PFSK-1 (cell line): ENCODE data around the gene SRGAP3.

Source experiments
- FOXP2 ChIP-seq: optimal IDR thresholded peaks from 2 replicates; pipeline ENCODE3; 2011; ENCODE audit warnings: borderline replicate concordance, control low read depth, inconsistent platforms; ENCODE audit not compliant: insufficient read depth; ENCODE audit errors: extremely low read length, extremely low read depth
- POLR2AphosphoS5 ChIP-seq: IDR thresholded peaks from 2 replicates; pipeline ENCODE4 v1.6.1; 2012; ENCODE audit warnings: low read depth, mild to moderate bottlenecking, control low read depth, low read length, moderate library complexity
- SIN3A ChIP-seq: IDR thresholded peaks from 2 replicates; pipeline ENCODE4 v1.6.1; 2012; ENCODE audit warnings: mild to moderate bottlenecking, low read length, moderate library complexity, borderline replicate concordance; ENCODE audit not compliant: insufficient read depth
- TAF1 ChIP-seq: IDR thresholded peaks from 2 replicates; pipeline ENCODE4 v1.6.1; 2012; ENCODE audit warnings: low read length, control low read depth, borderline replicate concordance; ENCODE audit not compliant: insufficient read depth
- TF ChIP-seq, protein P1 (sequence below), 2 experiments: IDR thresholded peaks; 2 replicates each; pipeline versions ENCODE4 v1.6.1 to v1.8.0; 2011 to 2012; ENCODE audit warnings: low read depth in 2 of 2, low read length in 2 of 2, control low read depth in 1 of 2, inconsistent platforms in 1 of 2, mild to moderate bottlenecking in 1 of 2, moderate library complexity in 1 of 2; ENCODE audit not compliant: insufficient read depth in 1 of 2

DNA sequence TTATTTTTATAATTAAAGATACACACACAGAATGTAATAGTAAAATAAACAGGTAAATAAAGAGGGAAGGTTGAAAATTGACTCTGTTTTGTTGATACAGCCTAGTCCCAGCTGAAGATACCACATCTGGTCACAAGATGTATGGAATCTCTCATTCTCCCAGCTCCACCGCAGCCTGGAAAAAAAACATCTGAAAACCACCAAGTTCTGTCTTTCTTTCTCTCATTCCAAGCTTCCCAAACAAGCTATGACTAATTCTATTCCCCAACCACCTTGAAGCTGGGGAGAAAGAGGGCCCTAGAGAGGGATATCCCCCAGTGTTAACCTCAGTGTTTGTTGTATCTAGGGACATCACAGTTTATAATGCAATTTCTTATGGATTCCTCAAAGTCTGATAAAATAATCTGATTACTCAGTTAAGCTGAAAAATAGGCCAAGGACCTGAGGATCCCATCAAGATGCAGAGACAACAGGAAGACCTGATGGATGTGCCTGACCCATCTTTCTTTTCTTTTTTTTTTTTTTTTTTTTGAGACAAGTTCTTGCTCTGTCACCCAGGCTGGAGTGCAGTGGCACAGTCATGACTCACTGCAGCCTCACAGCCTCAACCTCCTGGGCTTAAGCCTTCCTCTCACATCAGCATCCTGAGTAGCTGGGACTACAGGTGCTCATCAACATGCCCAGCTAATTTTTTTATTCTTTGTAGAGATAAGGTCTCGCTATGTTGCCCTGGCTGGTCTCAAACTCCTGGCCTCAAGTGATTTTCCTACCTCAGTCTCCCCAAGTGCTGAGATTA is 38.1 kb downstream of the SRGAP3 start:
- TF ChIP-seq, protein P1, sequence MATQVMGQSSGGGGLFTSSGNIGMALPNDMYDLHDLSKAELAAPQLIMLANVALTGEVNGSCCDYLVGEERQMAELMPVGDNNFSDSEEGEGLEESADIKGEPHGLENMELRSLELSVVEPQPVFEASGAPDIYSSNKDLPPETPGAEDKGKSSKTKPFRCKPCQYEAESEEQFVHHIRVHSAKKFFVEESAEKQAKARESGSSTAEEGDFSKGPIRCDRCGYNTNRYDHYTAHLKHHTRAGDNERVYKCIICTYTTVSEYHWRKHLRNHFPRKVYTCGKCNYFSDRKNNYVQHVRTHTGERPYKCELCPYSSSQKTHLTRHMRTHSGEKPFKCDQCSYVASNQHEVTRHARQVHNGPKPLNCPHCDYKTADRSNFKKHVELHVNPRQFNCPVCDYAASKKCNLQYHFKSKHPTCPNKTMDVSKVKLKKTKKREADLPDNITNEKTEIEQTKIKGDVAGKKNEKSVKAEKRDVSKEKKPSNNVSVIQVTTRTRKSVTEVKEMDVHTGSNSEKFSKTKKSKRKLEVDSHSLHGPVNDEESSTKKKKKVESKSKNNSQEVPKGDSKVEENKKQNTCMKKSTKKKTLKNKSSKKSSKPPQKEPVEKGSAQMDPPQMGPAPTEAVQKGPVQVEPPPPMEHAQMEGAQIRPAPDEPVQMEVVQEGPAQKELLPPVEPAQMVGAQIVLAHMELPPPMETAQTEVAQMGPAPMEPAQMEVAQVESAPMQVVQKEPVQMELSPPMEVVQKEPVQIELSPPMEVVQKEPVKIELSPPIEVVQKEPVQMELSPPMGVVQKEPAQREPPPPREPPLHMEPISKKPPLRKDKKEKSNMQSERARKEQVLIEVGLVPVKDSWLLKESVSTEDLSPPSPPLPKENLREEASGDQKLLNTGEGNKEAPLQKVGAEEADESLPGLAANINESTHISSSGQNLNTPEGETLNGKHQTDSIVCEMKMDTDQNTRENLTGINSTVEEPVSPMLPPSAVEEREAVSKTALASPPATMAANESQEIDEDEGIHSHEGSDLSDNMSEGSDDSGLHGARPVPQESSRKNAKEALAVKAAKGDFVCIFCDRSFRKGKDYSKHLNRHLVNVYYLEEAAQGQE (IDR thresholded peaks at IDR 0.05; ENCODE audit: insufficient read depth in 1 of 2, low read depth in 2 of 2, low read length in 2 of 2), result no peak
- TF ChIP-seq POLR2AphosphoS5, result no peak
- TF ChIP-seq TAF1, result no peak
- TF ChIP-seq SIN3A, result no peak
- TF ChIP-seq FOXP2, result no peak
